ENCODE measurements around the gene AP3M1.

GRCh38 chr10:74194545-74194944, 43.9 kb upstream of the AP3M1 start:
- TF ChIP-seq, protein P1, sequence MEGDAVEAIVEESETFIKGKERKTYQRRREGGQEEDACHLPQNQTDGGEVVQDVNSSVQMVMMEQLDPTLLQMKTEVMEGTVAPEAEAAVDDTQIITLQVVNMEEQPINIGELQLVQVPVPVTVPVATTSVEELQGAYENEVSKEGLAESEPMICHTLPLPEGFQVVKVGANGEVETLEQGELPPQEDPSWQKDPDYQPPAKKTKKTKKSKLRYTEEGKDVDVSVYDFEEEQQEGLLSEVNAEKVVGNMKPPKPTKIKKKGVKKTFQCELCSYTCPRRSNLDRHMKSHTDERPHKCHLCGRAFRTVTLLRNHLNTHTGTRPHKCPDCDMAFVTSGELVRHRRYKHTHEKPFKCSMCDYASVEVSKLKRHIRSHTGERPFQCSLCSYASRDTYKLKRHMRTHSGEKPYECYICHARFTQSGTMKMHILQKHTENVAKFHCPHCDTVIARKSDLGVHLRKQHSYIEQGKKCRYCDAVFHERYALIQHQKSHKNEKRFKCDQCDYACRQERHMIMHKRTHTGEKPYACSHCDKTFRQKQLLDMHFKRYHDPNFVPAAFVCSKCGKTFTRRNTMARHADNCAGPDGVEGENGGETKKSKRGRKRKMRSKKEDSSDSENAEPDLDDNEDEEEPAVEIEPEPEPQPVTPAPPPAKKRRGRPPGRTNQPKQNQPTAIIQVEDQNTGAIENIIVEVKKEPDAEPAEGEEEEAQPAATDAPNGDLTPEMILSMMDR (IDR thresholded peaks at IDR 0.05), result no peak
- TF ChIP-seq EZH2phosphoT487 (IDR thresholded peaks at IDR 0.05; ENCODE audit: borderline replicate concordance, low read depth) (no peak), CHD2 (IDR thresholded peaks at IDR 0.05; ENCODE audit: low read length, partially characterized antibody) (no peak), POLR2AphosphoS5 (IDR thresholded peaks at IDR 0.05; ENCODE audit: low read depth, low read length) (no peak), YY1 (IDR thresholded peaks at IDR 0.05; ENCODE audit: low read depth) (no peak), EP300 (IDR thresholded peaks at IDR 0.05; ENCODE audit: borderline replicate concordance in 1 of 2, low read depth in 1 of 2, low read length in 1 of 2) (no peak), RCOR1 (IDR thresholded peaks at IDR 0.05; ENCODE audit: low read length) (no peak), RFX5 (IDR thresholded peaks at IDR 0.05; ENCODE audit: low read length) (no peak)
- TF ChIP-seq, protein P2, sequence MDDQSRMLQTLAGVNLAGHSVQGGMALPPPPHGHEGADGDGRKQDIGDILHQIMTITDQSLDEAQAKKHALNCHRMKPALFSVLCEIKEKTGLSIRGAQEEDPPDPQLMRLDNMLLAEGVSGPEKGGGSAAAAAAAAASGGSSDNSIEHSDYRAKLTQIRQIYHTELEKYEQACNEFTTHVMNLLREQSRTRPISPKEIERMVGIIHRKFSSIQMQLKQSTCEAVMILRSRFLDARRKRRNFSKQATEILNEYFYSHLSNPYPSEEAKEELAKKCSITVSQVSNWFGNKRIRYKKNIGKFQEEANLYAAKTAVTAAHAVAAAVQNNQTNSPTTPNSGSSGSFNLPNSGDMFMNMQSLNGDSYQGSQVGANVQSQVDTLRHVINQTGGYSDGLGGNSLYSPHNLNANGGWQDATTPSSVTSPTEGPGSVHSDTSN (IDR thresholded peaks at IDR 0.05), result no peak
- TF ChIP-seq, protein P3, sequence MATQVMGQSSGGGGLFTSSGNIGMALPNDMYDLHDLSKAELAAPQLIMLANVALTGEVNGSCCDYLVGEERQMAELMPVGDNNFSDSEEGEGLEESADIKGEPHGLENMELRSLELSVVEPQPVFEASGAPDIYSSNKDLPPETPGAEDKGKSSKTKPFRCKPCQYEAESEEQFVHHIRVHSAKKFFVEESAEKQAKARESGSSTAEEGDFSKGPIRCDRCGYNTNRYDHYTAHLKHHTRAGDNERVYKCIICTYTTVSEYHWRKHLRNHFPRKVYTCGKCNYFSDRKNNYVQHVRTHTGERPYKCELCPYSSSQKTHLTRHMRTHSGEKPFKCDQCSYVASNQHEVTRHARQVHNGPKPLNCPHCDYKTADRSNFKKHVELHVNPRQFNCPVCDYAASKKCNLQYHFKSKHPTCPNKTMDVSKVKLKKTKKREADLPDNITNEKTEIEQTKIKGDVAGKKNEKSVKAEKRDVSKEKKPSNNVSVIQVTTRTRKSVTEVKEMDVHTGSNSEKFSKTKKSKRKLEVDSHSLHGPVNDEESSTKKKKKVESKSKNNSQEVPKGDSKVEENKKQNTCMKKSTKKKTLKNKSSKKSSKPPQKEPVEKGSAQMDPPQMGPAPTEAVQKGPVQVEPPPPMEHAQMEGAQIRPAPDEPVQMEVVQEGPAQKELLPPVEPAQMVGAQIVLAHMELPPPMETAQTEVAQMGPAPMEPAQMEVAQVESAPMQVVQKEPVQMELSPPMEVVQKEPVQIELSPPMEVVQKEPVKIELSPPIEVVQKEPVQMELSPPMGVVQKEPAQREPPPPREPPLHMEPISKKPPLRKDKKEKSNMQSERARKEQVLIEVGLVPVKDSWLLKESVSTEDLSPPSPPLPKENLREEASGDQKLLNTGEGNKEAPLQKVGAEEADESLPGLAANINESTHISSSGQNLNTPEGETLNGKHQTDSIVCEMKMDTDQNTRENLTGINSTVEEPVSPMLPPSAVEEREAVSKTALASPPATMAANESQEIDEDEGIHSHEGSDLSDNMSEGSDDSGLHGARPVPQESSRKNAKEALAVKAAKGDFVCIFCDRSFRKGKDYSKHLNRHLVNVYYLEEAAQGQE (IDR thresholded peaks at IDR 0.05; ENCODE audit: low read depth, low read length), result no peak
- TF ChIP-seq, protein P4, sequence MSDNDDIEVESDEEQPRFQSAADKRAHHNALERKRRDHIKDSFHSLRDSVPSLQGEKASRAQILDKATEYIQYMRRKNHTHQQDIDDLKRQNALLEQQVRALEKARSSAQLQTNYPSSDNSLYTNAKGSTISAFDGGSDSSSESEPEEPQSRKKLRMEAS (IDR thresholded peaks at IDR 0.05; ENCODE audit: low read depth), result no peak
